GM12864 (cell line): ENCODE results near the gene PNLIPRP2.

ENCODE experiments used
- DNase-seq: peaks from one replicate; pipeline ENCODE4 v3.0.0-alpha.2; 2011; ENCODE audit warnings: low read depth
- H3K4me3 ChIP-seq: 2 replicates; pipeline ENCODE4 v1.5.1; 2011; ENCODE audit warnings: mild to moderate bottlenecking, low read depth, low read length, control low read depth
- TF ChIP-seq, protein P1 (sequence below): IDR thresholded peaks from 2 replicates; pipeline ENCODE4 v1.5.1; 2011; ENCODE audit warnings: low read depth, mild to moderate bottlenecking, moderate library complexity, low read length, control low read depth, inconsistent platforms; ENCODE audit errors: missing control alignments

The PNLIPRP2 gene

DNA sequence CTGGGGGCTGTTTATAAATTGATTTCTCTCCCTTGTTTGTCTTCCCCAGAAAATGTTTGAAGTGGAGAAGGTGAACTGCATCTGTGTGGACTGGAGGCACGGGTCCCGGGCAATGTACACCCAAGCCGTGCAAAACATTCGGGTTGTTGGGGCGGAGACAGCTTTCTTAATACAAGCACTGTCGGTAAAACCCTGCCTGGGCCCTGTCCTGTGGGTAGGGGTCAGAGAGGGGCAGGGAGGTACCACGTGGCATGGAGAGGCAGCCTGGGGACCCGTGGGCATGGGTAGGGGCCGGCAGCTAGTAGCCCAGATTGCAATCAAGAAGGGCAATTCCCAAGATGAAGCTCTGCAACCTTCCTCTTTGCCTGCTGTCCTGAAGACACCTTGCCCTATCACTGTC, 6.1 kb downstream of the PNLIPRP2 start:
- DNase-seq: no peak
- TF ChIP-seq, protein P1, sequence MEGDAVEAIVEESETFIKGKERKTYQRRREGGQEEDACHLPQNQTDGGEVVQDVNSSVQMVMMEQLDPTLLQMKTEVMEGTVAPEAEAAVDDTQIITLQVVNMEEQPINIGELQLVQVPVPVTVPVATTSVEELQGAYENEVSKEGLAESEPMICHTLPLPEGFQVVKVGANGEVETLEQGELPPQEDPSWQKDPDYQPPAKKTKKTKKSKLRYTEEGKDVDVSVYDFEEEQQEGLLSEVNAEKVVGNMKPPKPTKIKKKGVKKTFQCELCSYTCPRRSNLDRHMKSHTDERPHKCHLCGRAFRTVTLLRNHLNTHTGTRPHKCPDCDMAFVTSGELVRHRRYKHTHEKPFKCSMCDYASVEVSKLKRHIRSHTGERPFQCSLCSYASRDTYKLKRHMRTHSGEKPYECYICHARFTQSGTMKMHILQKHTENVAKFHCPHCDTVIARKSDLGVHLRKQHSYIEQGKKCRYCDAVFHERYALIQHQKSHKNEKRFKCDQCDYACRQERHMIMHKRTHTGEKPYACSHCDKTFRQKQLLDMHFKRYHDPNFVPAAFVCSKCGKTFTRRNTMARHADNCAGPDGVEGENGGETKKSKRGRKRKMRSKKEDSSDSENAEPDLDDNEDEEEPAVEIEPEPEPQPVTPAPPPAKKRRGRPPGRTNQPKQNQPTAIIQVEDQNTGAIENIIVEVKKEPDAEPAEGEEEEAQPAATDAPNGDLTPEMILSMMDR: no peak
- no peak overlapping the region for H3K4me3 ChIP-seq

DNA sequence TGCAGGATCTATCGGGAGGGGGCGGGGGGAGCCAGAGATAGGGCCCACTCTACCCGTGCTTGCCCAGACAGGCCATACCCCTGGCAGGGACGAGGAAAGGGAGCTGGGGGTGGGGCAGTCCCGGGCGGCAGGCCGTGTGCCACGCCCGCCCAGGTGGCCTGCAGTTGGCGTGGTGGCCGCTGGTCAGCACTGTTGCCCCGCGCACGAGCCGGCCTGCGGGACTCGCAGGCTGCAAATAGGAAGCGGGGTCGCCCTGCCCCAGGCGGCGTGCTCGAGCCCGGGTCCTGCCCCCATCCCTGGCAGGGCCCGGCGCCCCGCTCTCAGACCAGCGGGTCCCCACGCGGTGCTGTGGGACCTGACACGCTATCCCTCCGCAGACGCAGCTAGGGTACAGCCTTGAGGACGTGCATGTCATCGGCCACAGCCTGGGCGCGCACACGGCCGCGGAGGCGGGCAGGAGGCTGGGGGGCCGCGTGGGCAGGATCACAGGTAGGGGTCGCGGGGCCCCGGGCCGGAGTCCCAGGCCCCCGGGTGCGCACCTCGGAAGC, 6.7 kb downstream of the PNLIPRP2 start:
- TF ChIP-seq, protein P1: no peak
- H3K4me3 ChIP-seq: no peak overlapping the region
- no peak for DNase-seq

DNA sequence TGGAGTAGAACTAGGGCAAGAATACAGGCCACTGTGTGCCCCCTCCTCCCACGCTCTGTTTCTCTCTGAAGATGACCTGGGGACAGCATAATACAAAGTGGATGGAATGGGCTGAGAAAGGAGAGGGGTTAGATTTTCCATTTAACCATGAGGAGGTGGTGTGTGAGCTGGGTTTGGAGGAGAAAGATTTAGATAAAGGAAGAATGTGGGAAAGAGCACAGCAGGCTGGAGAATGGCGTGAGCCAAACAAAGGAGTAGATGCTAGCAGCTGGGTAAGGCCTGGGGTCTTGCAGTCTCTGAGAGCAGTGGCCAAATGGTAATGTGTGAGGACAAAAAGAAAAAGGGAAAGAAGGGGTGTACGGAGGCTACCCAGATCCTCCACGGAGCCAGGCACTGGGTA, 8.6 kb downstream of the PNLIPRP2 start:
- H3K4me3 ChIP-seq: no peak overlapping the region
- TF ChIP-seq, protein P1: no peak
- no peak for DNase-seq

DNA sequence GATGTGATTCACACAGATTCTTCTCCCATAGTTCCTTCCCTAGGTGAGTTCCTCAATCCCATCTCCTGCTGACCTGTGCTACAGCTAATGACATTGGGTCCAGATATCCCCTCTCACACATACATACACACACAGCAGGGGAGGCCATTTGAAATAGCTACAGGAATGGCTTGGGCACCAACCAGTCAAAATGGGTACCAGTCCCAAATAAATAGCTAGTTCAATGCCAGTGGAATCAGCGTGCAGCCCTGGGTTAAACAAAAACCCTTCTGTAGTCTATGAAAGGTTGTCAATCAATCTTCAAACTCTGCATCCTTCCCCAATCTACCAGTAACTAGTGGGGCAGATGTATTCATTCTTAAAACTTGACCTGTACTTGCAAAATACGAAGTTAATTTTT, 9.3 kb downstream of the PNLIPRP2 start:
- no peak for DNase-seq
- TF ChIP-seq, protein P1: no peak
- no peak overlapping the region for H3K4me3 ChIP-seq

DNA sequence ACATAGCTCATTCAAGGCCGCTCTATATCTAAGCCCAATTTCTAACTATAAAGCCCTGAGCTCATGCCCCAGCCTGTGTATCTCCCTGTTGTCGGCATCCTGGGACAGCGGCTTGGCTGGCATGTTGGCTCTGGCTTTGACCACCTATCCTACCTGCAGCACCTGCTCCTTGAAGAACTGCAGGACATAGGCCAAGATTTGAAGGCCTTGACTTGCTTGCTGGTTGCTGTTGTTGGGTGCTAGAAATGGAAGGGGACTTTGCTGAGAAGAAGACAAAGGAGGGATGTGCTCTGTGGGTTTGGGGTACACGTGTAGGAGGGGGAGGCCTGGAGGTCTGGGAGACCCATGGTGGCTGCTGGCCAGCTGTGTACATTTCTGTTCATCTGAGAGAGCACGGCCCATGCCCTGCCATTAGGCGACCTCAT, 11.1 kb downstream of the PNLIPRP2 start:
- TF ChIP-seq, protein P1: no peak
- DNase-seq: no peak
- H3K4me3 ChIP-seq: no peak overlapping the region

DNA sequence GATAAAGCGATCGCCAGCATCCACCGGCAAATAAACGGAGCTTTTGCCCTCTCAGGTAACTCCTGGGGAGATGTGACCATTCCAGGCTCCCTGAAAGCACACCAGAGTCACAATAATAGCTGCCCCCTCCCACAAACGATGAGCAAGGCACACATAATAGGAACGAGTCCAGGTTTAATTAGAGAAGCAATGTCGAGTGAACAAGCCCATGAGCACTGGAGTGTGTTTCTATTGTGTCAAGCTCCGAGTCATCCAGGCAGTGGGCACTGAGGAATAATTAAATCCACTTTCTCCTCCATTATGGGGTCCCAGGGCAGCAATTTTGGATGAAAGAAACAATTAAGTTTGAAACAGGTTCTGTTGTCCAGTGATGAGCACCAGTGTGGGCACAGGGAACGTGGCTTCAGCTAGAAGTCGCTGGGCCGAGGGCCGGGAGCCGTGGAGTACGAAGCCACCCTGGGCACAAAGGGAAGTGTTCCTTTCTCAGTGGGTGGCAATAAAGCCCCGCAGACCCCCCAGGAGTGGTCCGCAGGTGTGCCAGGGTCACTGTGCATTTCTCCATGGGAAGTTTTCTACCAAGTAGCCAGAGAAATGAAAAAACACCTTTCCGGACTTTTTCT, 12.0 kb downstream of the PNLIPRP2 start:
- TF ChIP-seq, protein P1: no peak
- no peak for DNase-seq
- no peak overlapping the region for H3K4me3 ChIP-seq

DNA sequence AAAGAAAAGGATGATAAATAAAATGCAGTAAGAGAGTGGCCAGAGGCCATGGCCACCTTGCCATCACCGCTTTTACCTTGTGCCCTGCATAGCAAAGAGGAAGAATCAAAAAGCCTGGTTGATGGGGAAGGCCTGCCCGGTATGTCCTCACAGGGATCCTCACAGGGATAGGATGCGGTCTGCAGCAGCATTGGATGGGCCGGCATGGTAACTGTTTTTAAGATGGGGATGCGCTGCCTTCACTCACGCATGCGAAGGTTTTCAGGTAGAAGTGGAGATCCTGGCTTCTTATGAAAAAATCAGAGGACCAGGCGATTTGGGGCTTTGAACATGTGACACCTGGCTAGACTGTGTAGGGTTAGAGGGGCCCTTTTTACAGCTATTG, 12.5 kb downstream of the PNLIPRP2 start:
- TF ChIP-seq, protein P1: no peak
- no peak overlapping the region for H3K4me3 ChIP-seq
- DNase-seq: no peak
